ENCODE data around the gene GFRA1. TPM values are rescaled to one million over a fixed set of nuclear protein-coding genes. Genes with fewer than 3 reads are reported as not detected.

The GFRA1 gene
- polyA plus RNA-seq, 1 of the 3 experiments (the other 2 are of a cell fraction) = 1.6 TPM

GRCh38 chr10:116281775-116282174 lies 8.8 kb upstream of the GFRA1 start:
- 46% methylated on average over 3 of the region's 3 CpGs for WGBS (ENCODE audit: low lambda C conversion rate)
- Histone ChIP-seq H3K9me2 (no peaks in the 10 kb centered on the region), H3K36me3 (replicated peaks in 1 of 2; ENCODE audit: control insufficient read depth in 1 of 2, insufficient read depth in 2 of 2, low read length in 1 of 2) (no peaks in the 10 kb centered on the region), H3K27ac (ENCODE audit: low read depth in 2 of 2, low read length in 1 of 2) (no peak overlapping the region), H2AFZ (ENCODE audit: low read depth) (no peak overlapping the region), H3K4me3 (ENCODE audit: low read depth in 2 of 2, low read length in 1 of 2) (no peak overlapping the region), H3K4me1 (ENCODE audit: control insufficient read depth in 1 of 2, insufficient read depth in 2 of 2, low read depth in 1 of 2, low read length in 1 of 2) (no peaks in the 10 kb centered on the region), H3K9ac (no peak overlapping the region), H3F3A (replicated peaks; ENCODE audit: insufficient read depth) (no peaks in the 10 kb centered on the region), H4K20me1 (ENCODE audit: insufficient read depth) (no peaks in the 10 kb centered on the region), H3K9me3 (no peaks in the 10 kb centered on the region), H3K79me2 (ENCODE audit: insufficient read depth) (no peaks in the 10 kb centered on the region), H3K27me3 (ENCODE audit: insufficient read depth) (no peaks in the 10 kb centered on the region), H3K4me2 (no peak overlapping the region)
- TF ChIP-seq JUND (IDR thresholded peaks at IDR 0.05) = no peak
- no peak for TF ChIP-seq FOSL2 (IDR thresholded peaks at IDR 0.05; ENCODE audit: borderline replicate concordance, low read depth)
- no peak for TF ChIP-seq ZBTB33 (IDR thresholded peaks at IDR 0.05; ENCODE audit: borderline replicate concordance, low read depth)
- TF ChIP-seq MAX (IDR thresholded peaks at IDR 0.05; ENCODE audit: low read depth) = no peak
- no peak for TF ChIP-seq RCOR1 (IDR thresholded peaks at IDR 0.05; ENCODE audit: low read length)
- no peak for DNase-seq
- CTCF ChIA-PET = interaction anchor here (1.0 to 1.8 kb wide), 4 partner anchors 81 to 850 kb away, joined by 3 to 4 read pairs (median 3); no protein-coding TSS in a partner anchor
- POLR2A ChIA-PET = no interaction called here

GRCh38 chr10:116278846-116279245 lies 5.8 kb upstream of the GFRA1 start:
- 48% methylated on average over 6 of the region's 6 CpGs for WGBS (ENCODE audit: low lambda C conversion rate)
- no peaks in the 10 kb centered on the region for H3F3A ChIP-seq (replicated peaks; ENCODE audit: insufficient read depth)
- H3K36me3 ChIP-seq (replicated peaks in 1 of 2; ENCODE audit: control insufficient read depth in 1 of 2, insufficient read depth in 2 of 2, low read length in 1 of 2) = no peaks in the 10 kb centered on the region
- no peak overlapping the region for H3K9ac ChIP-seq
- CTCF ChIA-PET = interaction anchor here (1.5 kb wide), 1 partner anchor 9 kb away, joined by 6 read pairs; no protein-coding TSS in a partner anchor
- H4K20me1 ChIP-seq (ENCODE audit: insufficient read depth) = no peaks in the 10 kb centered on the region
- H3K4me3 ChIP-seq (ENCODE audit: low read depth in 2 of 2, low read length in 1 of 2) = no peak overlapping the region
- no peak overlapping the region for H3K4me2 ChIP-seq
- TF ChIP-seq RFX5 (IDR thresholded peaks at IDR 0.05; ENCODE audit: low read length) (no peak), POLR2AphosphoS5 (IDR thresholded peaks at IDR 0.05; ENCODE audit: low read depth, low read length) (no peak), EZH2phosphoT487 (IDR thresholded peaks at IDR 0.05; ENCODE audit: borderline replicate concordance, low read depth) (no peak), FOXM1 (IDR thresholded peaks at IDR 0.05; ENCODE audit: low read depth) (no peak), USF1 (IDR thresholded peaks at IDR 0.05; ENCODE audit: borderline replicate concordance, low read depth) (no peak), YY1 (IDR thresholded peaks at IDR 0.05; ENCODE audit: low read depth) (no peak), FOSL2 (IDR thresholded peaks at IDR 0.05; ENCODE audit: borderline replicate concordance, low read depth) (no peak), MAX (IDR thresholded peaks at IDR 0.05; ENCODE audit: low read depth) (no peak), EP300 (IDR thresholded peaks at IDR 0.05; ENCODE audit: borderline replicate concordance in 1 of 2, low read depth in 1 of 2, low read length in 1 of 2) (no peak), SMC3 (IDR thresholded peaks at IDR 0.05; ENCODE audit: low read depth, low read length) (no peak), USF2 (IDR thresholded peaks at IDR 0.05; ENCODE audit: borderline replicate concordance, low read depth, low read length) (no peak)
- no peak for DNase-seq
- peaks cover 0 to 3% of the 10 kb centered on the region in 2 experiments; a peak in 1 of 4 replicates for H3K4me1 ChIP-seq (ENCODE audit: control insufficient read depth in 1 of 2, insufficient read depth in 2 of 2, low read depth in 1 of 2, low read length in 1 of 2)
- no peaks in the 10 kb centered on the region for H3K9me3 ChIP-seq
- no peak overlapping the region for H2AFZ ChIP-seq (ENCODE audit: low read depth)
- POLR2A ChIA-PET = no interaction called here
- H3K27me3 ChIP-seq (ENCODE audit: insufficient read depth) = peaks cover 11% of the 10 kb centered on the region; the same call in 1 of the 2 replicates
- no peaks in the 10 kb centered on the region for H3K9me2 ChIP-seq
- H3K27ac ChIP-seq (ENCODE audit: low read depth in 2 of 2, low read length in 1 of 2) = no peak overlapping the region
- no peaks in the 10 kb centered on the region for H3K79me2 ChIP-seq (ENCODE audit: insufficient read depth)

Data from SK-N-SH (cell line).